Effector CD4-positive, alpha-beta T cell (primary cell): ENCODE data around the gene TMIE.

ENCODE experiments used
- DNase-seq: peaks from one replicate; pipeline ENCODE4 v3.0.0-alpha.2; 2020
- total RNA-seq: gene quantifications from one replicate; lab custom pipeline; 2026; lab: John Stamatoyannopoulos, UW

Gene TMIE
- total RNA-seq: 1.5 reads per million

DNA sequence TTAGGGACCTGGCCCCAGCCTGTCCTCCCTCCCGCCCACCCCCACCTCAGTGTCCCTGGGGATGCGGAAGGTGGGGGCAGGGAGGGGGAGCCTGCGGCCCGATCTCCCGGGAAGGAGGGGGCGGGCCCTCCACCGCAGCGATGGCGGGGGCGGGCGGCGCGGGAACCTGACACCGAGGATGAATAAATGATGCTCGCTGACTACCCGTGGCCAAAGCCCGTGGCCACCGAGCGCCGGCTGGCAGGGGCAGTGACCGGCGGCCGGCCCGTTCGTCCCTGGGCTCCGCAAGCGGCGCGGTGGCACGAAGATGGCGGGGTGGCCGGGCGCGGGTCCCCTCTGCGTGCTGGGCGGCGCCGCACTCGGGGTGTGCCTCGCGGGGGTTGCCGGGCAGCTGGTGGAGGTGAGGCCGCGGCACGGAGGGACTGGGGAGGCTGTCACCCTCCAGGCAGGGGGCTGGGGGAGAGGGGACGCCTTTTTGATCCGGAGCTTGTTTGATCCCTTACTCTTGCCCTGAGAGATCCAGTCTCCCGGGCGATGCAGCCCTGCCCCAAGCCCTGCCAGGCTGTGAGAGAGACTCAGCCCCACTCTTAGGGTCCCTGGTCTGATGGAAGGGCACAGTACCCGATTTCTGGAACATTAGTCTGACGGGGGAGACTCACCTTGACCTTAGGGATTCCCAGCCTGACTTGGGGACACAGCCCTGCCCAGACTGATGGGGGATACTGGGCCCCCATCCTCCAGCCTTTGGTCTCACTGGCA lies at the start of gene TMIE:
TMIE (plus strand) TSS at position 212 of the 759 bp plus-strand sequence; CDS start at position 308, 96 bp downstream.
- no peak for DNase-seq

DNA sequence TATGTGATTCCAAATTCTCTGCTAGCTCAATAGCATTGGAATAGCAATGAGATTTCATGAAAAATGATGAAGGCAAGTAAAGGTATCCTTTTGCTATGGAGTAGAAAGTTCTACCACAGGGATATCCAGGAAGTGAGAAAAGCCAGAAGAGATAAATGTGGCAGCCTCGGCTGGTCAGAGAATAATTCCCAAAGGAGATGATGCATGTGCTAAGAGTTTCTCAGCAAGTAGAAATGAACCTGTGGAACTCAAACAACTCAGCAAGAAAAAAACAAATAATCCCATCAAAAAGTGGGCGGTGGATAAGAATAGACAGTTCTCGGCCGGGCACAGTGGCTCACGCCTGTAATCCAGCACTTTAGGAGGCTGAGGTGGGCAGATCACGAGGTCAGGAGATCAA lies 45.9 kb upstream of the TMIE start:
- no peak for DNase-seq

DNA sequence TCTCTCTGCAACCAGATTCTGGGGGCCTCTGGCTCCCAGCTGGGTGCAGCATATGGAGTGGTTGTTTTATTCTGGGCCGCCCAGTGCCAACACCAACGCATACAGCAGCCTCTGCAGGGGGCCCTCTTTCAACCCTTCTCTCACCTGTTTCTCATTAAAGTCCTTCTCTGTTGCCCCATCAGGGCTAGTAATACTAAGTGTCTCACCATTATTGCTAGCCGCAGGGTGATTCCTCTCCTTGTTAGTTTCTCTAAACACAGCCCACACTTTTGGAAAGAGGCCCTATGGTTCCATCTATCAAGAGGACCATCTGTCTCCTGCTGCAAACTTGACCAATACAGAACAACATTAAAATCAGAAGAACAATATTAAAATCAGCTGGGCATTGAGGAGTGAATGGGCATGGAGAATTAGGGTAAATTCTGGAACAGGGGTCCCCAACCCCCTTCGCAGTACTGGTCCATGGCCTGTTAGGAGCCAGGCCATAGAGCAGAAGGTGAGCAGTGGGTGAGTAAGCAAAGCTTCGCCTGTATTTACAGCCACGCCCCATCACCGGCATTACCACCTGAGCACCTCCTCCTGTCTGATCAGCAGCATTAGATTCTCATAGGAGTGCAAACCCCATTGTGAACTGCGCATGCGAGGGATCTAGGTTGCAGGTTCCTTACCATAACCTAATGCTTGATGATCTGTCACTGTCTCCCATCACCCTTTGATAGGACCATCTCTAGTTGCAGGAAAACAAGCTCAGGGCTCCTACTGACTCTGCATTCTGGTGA lies 44.2 kb upstream of the TMIE start:
- no peak for DNase-seq

DNA sequence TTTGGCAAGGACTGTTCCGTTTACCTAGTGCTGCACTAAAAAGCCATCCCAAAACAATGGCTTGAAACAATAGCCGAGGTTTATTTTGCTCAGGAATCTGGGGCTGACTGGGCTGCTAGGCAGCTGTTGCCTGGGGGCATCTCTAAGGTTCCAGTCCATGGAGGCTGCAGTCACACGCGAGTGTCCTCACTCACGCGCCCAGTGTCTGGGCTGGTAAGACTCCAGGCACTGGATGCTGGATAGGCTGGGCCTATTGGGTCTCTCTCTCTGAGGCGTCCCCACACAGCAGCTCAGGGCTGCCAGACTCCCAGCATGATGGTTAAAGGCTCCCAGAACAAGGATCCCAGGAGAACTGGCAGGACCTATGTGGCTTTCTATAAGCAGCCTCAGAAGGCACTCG lies 41.9 kb upstream of the TMIE start:
- DNase-seq: no peak

DNA sequence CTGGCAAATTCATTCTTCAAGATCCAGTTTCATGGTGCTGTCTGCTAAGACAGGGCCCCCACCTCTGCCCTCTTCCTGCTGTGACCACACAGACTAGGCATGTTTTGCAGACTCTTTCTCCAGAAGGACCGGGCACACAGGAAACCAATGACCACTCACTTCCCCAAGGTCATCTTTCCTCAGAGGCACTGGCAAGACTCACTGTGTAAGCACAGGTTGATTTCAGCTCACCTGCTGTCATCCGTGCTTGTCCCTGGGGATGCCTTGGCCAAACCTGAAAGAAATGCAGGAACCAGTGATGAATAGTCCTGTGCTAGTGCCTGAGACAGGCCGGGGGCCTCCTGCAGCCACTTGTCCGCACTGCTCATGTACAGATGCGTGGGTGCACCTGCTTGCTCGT lies 41.2 kb upstream of the TMIE start:
- no peak for DNase-seq

GRCh38 chr3:46660543-46661523 lies 40.4 kb upstream of the TMIE start:
- DNase-seq: no peak

DNA sequence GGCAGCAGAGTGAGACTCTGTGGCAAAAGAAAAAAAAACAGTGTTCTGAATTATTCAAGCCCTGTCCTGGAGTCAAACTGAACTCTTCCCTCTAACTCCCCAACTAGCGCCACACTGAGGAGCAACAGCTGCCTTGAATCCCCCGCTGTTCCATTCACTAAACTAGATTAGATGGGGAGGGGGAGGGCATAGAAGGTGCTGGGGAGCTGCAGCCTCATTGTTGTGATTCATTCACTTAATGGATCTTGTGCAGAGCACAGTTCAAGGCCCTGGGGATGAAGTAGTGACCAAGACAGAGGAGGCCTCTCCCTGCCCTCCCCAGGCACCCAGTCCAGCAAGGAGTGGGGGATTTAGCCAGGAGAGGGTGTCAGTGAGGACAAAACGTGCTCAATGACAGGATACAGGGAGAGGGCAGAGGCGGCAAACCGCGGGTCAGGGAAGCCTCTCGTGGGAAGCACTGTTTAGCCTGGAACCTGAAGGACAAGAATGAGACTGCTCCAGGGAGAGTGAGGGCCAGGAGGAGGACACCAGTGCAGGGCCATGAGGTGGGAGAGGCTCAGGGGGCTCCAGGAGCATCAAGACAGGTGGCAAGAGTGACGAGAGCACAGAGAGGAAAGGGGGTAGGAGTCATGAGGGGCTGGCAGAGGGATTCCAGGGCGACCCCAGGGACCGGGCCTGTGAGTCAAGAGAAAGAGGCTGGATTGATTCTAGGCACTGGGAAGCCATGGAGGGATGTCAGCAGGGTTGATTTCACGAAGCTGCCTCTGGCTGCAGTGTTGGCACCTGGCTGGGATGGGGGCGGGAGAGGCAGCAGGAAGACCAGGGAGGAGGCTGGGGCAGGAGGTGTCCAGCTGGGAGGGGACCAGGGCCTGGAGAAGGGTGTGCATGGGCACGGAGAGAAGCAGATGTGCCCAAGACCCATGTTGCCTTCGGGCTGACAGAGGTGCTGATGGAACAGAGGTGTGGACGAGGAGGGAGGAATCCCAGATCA lies 39.1 kb upstream of the TMIE start:
- no peak for DNase-seq

DNA sequence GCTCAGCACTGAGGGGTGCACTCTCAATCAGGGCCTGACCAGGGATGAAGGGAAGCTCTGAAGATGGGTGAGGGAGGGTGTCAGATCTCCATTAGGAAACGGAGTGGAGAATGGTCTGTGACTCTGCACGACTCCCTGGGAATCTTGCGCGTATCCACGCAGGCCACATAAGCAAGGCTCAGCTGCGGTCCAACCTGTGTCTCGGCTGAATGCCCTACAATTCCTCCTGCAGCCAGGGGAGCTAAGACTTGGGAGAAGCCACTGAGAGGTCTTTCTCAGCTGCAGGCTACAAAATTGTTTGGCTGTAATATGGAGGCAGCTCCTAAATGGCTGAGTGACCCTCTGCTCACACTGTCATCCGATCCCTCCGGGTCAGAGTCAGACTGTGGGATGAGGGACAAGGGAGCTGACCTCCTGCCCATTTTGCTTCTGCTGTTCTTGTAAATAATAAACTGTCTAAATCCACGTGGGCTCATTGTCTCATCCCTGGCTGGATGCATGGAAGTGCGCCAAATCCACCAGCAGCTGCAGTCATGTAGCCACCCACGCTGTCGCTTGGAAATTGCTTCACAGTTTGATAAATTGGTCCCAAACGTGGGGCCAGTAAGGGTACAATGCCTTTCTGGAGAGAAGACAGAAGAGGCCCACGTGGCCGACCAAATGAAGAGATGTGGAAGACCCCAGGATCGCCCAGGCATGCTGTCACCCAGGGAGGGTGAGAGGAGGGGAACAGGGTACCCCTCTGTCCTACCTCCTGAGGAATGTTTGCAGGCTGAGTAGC lies 38.2 kb upstream of the TMIE start:
- DNase-seq: no peak

- DNase-seq: no peak
These were observed 37.5 kb upstream of the TMIE start for GRCh38 chr3:46663591-46664135.

DNA sequence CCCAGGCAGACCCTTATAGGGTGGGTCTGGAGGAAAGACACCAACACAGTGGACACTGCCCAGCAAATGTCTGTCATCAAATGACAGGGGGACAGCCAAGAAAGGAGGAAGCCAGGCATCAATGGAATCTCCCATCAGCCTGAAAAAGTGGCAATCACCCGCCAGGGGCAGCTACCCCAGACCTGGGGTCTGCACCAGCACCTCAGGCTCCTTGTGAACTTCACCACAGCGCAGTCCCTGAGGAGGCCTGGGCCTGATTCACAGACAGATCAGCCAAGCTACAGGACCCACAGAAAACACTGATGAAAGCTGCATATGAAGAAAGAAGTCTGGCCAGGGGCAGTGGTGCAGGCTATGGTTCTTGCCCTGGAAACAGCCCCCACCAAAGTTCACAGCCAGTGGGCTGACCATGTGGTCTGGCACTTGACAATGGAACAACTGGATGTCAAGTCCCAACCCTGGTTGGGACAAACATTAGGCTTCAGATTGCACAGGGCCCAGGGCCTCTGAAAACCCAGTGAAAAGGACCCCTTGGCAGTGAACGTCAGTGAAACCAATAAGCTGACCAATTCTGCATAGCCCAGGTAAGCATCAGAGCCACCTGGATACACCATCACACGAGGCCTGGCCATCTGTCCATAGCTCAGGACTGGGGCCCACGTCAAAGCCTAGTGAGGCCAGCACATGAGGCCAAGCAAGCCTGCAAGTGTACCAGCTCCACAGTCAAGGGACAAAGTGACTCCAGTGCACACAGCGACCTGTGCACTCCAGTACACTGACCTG lies 36.8 kb upstream of the TMIE start:
- no peak for DNase-seq

DNA sequence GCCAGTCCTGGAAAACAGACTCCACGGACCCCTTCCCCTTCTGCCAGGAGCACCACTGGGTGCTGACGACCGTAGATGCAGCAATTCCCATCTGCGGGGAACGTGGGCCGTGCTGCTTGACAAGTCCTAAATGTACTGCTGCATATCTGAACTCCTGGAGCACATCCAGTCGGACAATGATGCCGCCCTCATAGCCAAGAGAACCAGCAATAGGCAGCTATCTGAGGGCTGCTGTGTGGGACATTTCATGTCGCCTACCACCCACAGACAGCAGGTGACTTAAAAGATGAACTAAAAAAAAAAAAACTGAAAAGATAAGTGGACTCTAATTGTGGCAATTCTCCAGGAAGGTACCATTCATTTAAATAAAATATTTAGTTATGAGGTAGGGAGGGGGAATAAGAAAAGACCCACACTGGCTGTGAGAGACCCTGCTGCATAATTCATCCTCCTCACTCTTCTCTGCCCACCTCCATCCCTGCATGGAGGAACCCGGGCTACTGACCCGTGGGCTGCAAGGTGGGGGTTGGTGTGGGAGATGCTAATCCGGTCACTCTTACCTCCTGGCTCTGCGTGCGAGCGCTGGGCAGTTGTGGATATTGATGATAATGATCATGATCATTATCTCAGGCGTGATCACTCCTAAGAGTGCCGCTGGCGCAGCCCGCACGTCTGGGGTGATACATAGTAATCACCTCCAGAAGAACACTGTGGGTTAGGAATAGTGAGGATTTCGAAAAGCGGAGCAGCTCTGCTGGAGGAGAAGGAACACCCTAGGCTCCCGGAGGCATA lies 36.0 kb upstream of the TMIE start:
- no peak for DNase-seq

DNA sequence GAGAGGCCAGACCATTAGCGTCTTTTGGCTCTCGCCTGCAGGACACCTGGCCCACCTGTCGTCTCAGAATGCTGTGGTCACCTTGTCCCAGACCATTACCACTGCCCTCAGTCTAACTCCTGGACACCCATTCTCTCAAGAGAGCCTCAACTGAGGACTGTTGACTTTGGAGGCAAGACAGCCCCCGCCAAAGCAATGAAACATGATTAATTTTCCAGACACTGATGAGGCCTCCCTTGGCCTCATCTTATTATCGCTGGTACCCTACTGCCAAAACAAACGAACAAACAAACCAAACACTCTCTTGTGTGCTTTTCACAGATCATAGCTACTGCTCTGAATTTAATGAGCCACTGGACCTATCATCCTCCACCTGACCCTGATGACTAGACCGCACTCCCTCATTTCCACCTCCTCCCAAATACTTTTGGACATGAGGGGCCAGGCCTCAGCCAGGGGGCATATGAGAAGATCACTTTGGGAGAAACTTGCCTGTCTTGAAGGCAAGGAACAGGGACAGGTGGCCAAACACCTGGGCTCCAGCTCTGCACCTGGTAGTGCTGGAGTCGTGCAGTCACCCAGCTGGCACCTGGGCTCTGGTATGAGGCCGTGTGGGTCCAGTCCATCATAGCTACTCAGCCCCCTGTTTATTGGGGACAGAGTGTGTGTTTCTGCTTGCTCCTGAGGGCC lies 35.3 kb upstream of the TMIE start:
- no peak for DNase-seq

GRCh38 chr3:46666453-46666845 lies 34.7 kb upstream of the TMIE start:
- DNase-seq: no peak

DNA sequence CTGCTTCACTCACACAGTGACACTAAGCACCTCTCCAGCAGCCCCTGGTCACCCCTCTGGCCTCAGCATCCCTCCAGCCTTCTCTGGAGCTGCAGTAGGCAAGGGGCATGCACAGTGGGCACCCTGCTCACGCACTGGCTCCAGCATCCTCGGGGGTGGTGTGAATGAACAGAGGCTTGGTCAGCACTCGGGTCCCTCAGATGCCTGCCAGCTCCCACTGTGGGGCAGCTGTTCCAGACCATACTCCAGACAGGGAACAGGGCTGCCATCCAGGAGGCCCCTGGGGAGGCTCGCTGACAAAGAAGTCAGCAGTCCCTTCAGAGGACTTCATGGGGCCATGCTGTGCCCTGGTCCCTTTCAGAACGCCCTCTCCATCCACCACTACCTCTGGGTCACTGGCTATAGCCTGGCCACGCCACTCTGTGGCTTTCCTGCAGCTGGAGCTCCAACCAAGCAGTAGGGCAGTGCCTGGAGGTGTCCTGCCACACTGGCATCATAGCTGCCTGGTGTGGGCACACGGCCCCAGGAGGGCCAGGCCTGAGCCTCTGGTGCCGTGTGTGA lies 34.1 kb upstream of the TMIE start:
- no peak for DNase-seq

DNA sequence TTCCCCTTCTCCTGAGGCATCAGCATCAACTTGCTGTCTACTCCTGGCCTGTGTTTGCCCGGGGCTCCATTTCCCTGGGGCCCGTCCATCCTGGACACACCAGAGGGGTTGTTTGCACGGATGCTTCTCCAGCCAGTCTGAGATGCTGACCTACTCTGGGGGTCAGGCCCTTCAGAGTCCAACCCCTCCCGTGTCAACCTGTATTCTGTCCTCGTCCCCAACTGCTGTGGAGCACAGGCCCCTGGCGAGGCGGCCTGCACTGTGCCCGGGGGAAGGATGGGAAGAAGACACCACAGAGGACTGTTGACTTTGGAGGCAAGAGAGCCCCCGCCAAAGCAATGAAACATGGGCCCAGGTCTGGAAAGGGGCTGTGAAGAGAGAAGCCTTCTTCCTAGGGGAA lies 33.5 kb upstream of the TMIE start:
- no peak for DNase-seq

GRCh38 chr3:46668116-46668515 lies 33.1 kb upstream of the TMIE start:
- no peak for DNase-seq

GRCh38 chr3:46668591-46668990 lies 32.6 kb upstream of the TMIE start:
- no peak for DNase-seq
